GM19324 (cell line): ENCODE measurements around the gene DIS3L2.
"Not testable (repeated sequence)": the region's sequence is repeated elsewhere in the genome, so short reads cannot be mapped to it uniquely, and the experiment has no call there.

Source experiments
- ATAC-seq: cut with Tn5 transposase; IDR thresholded peaks from one replicate; pipeline ENCODE4 v1.9.1; 2021; ENCODE audit warnings: mild to moderate bottlenecking, moderate library complexity; ENCODE audit not compliant: unreplicated experiment, low FRiP score

DIS3L2 gene

DNA sequence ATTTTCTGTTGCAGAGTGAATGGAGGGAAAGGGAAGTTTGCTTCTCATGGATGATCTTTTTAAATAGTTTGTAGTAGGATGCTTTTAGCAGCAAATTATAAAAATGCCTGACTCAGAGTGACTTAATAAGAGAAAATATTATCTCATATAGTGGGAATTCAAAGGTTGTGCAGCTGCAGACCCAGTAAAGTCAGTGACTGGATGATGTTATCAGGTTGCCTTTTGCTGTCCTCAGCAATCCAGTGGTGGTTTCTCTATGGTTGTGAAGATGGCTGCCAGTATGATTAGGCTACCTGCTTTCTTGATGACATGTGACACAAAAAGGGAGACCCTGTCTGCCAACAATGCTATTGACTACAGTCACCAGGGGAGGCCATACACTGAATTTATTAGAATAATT, 184.8 kb downstream of the DIS3L2 start:
- no peak for ATAC-seq

DNA sequence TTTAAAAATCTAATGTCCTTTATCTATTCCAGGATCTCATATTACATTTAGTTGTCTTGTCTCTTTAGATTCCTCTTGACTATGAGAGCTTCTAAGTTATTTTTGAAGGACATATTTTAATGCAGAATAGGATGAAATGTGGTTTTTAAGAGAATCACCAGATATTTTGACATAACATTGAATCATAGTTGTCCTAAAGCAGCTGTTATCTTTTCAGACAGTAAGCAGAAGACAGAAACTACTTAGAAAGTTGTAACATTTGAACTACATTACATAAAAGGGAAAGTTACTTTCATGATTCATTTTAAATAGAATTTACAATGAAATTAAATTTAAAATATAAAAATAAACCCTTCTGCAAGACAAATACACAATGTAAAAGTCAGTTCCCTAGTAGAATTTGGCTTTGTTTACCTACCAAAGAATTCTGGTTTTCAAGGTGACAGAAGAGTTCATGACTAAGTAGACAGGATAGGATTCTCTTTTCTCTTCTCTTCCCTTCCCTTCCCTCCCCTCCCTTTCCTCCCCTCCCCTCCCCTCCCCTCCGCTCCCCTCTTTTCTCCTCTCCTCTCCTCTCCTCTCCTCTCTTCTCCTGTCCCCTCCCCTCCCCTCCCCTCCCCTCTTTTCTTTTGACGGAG, 186.0 kb downstream of the DIS3L2 start:
- ATAC-seq = no peak

DNA sequence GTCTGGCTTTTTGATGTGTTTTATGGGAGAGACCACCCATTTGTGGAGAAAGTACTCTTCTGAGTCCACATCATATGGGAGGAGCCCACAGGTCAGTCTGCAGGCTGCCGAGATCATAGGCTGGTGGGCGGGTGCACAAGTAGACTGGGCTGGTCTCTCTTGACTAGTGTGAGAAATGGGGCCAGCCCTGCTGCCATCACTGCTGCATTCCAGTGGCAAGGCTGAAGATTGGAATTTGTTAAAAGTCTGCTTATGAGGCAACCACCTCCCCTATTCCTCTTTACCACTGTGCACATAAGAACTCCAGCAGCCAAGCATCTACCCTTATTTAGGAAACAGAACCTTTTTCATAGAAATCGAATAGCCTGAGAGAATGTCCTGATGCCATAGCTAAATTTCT, 200.7 kb downstream of the DIS3L2 start:
- ATAC-seq = no peak

DNA sequence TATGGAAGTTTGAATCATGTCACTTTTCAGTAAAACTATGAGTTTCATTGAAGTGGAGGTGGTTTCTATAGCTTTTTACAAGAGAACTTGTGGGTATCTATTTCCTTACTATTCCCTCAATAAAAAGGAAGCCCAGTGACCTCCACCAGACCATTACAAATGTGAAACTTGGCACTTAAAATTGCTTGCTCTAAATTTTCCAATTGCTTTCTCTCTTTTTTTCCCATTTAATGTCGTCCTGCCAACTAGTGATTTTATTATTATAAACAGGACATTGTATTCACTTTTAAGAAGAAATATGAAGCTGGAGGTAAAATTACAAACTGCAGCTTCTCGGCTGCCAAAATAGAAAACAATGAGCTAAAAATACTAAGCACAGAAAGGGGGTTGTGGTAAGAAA, 208.9 kb downstream of the DIS3L2 start:
- no peak for ATAC-seq

DNA sequence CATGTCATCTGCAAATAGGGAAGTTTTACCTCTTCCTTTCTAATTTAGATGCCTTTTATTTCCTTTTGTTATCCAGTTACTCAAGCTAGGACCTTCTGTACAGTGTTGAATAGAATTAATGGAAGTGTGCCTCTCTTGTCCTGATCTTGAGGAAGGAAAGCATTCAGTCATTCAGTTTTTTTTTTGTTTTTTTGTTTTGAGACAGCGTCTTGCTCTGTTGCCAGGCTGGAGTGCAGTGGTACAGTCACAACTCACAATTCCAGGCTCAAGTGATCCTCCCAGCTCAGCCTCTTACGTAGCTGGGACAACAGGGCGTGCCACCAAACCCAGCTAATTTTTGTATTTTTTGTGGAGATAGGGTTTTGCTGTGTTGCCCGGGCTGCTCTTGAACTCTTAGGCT, 213.1 kb downstream of the DIS3L2 start:
- ATAC-seq = no peak

DNA sequence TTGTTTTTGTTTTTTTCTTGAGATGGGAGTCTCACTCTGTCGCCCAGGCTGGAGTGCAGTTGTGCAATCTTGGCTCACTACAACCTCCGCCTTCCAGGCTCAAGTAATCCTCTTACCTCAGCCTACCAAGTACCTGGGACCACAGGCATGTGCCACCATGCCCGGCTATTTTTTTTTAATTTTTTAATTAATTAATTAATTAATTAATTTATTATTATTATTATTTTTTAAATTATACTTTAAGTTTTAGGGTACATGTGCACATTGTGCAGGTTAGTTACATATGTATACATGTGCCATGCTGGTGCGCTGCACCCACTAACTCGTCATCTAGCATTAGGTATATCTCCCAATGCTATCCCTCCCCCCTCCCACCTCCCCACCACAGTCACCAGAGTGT, 215.1 kb downstream of the DIS3L2 start:
- not testable (repeated sequence) for ATAC-seq

DNA sequence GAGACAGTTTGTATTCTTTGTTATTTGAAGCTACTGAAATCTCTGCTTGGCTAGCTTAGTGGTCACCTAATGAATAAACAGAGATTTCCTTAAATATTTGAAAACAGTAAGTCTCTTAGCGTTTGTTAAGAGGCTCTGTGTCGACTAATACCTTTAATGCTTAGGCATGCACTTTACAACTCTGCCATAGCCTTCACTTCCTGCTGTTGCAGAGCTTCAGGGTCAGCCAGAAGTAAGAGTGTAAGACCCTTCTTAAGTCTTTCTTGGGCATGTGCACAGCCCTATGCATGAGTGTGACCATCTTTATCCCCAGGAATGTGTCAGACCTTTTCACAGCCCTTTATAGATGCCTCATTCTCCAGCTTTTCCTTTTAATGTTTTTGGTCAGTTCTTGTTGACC, 221.8 kb downstream of the DIS3L2 start:
- ATAC-seq = no peak

DNA sequence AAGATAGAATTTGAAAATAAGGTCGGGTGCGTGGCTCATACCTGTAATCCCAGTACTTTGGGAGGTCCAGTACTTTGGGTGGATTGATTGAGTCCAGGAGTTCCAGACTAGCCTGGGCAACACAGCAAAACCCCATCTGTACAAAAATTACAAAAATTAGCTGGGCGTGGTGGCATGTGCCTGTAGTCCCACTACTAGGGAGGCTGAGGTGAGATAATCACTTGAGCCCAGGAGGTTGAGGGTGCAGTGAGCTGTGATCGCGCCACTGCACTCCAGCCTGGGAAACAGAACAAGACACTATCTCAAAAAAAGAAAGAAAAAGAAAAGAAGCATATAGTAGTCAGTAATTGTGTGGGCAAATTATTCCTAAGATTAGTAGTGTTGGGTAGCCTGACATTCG, 222.8 kb downstream of the DIS3L2 start:
- no peak for ATAC-seq

DNA sequence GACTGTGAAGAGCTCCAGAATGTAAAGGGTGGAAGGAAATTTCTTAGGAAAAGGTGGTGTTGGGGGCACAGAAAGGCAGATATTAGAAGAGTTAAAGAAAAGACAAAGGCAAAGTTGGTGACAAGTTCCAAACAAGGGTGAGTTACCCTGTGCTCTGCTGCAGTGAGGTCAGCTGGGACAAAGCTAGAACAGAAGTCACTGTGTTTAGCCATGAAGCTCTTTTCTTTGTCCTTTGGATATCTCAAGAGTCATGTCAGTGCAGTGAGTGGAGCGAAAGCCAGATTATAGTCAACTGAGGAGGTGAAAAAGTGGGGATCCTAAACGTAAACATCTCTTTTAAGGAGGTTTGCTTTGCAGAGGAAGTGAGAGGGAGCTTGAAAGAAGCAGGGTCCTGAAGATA, 229.3 kb downstream of the DIS3L2 start:
- no peak for ATAC-seq

DNA sequence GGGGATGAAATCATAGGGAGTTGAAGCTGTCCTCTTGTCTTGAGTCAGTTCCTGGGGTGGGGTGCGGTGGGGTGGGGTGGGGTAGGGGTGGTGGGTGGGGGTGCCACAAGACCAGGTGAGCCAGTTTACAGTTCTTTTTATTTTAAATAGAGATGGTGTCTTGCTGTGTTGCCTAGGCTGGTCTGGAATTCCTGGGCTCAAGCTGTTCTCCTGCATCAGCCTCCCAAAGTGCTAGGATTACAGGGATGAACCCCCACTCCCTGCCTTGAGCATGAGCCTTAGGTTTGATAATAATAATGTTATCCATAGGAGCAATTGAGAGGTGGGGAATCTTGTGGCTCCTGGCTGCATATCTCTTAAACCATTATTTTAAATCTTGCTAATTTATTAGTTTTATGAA, 234.0 kb downstream of the DIS3L2 start:
- no peak for ATAC-seq

DNA sequence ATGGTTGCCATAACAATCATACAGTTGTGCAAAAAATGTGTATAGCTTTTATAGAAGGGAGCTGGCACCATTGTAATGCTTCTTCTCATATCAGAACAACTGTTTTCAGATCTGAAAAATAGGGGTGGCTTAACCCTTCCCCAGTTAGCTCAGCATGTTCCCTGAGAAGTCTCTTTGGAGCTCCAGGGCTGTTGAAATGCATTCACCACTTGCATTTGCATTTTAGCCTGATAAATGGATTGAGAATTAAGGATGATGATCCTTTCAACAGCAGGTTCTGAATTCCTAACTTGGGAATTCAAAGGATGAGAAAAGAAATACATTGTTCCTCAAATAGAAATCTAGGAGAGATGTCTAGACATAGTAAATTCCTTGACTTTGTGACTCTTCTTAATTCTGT, 235.3 kb downstream of the DIS3L2 start:
- ATAC-seq = no peak

DNA sequence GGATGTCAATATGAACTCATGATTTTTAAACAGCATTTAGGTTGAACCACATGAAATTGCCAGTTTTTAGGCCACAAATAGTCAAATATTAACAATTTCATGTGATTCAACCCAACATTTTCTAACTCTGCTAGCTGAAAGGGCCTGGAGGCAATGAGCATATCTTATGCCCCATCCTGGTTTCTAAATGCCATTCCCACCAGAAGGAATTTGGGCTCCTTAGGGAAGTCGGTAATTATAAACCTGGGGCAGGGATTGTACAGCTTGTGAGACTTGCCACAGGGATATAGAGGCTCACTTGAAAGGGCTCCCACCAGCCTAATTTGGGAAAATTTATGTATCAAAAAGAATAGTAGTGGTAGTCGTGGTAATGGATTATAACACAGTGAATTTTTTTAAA, 238.7 kb downstream of the DIS3L2 start:
- no peak for ATAC-seq

DNA sequence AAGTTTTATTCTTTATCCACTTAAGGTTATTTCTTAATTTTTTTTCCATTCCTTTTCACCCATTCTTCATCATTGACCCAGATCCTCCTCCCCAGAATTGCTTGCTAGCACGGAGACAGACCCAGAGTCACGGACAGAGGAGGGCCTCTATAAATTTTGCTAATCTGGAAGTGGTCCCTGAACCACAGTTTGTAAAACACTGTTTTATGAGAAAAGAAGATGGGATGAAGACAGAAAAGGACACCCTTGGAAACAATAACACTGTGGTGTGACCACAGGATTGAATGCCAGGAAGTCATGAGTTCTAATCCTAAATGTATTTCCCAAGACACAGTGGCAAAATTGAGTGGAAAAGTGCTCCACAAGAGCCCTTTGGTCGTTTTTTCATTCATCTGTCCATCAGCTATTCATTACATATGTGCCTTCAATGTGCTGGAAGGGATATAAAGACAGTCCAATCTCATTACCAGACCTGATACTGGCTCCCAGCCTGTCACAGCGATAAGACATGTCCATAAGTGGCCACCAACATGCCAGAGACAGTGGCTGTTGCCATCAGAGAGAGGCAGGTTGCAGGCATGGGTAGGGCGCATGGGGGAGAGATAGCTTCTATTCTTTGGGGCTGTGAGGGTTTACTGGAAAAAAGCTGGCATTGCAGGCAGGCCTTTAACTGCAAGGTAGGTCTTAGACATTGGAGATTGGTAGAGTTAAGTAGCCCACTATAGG, 241.8 kb downstream of the DIS3L2 start:
- ATAC-seq = no peak

DNA sequence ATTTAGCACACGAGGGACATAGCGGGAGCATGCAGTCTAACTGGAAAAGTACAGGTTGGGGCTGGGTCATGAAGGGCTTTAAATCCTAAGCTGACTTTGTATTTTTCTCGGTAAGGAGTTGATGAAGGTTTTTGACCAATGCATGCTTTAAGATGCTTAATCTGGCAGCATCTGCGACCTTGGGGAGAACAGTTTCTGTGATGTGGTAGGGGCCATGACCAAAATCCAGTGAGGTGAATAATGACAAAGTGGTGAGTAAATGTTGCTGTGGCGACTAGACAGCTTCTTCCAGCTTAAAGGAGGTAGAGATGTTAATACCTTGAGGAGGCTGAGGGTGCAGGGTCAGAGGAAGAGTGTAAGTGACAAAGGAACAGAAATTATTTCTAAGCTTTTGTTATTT, 242.4 kb downstream of the DIS3L2 start:
- ATAC-seq = no peak

DNA sequence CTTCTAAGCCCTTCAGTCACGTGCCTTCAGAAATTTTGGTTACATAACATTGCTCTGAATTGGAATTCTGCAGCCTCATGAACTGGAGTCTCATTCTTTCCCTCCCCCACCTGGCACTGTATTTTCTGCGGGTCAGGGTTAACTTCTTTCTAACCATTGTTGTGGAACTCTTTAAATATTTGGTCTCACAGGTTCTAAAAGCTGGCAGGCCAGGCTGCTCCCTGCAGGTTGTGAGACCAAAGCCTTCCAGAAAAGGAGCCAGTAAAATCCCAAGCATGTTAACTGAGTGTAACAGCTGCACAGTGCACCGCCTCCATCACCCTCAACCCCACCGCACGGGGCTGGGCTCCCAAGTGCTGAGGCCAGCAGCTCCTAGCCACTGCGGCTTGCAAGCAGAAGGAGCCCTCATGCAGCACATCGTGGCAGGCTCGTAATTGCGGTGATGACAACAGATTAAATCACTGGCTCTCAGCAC, 243.0 kb downstream of the DIS3L2 start:
- ATAC-seq = no peak

DNA sequence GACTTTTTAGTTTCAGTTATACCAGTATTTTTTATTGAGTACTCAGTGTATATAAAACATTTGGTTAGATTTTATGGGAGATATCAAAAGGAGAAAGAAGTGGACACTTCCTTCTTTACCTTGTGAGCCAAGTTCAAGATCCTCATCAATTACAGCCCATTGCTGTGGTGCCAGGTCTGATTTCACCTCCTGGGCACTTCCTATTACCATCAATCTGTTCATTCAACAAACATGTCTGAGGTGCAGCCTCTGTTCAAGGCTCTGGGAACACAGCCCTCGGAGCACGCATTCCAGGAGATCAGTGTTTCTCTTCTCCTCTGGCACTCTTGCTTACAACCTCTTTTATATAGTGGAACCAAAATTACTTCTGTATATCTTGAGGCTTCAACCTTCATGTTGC, 245.7 kb downstream of the DIS3L2 start:
- no peak for ATAC-seq

DNA sequence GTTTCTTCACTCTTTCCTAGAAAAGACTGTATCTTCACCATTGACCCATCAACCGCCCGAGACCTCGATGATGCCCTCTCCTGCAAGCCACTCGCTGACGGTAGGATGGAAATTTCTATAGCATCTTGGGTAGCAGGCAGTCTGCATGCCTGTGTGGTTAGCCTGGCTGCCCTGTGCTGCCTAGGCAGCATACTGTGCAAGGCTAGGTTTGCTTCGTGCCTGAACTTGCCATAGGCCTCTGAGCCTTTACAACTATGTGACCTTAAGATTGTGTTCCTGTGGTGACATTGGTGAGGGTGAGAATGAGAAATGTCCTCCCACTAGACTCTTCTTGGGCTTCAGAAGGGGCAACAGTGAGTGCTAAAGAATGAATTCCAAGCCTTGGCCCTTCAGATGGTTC, 248.8 kb downstream of the DIS3L2 start:
- no peak for ATAC-seq

DNA sequence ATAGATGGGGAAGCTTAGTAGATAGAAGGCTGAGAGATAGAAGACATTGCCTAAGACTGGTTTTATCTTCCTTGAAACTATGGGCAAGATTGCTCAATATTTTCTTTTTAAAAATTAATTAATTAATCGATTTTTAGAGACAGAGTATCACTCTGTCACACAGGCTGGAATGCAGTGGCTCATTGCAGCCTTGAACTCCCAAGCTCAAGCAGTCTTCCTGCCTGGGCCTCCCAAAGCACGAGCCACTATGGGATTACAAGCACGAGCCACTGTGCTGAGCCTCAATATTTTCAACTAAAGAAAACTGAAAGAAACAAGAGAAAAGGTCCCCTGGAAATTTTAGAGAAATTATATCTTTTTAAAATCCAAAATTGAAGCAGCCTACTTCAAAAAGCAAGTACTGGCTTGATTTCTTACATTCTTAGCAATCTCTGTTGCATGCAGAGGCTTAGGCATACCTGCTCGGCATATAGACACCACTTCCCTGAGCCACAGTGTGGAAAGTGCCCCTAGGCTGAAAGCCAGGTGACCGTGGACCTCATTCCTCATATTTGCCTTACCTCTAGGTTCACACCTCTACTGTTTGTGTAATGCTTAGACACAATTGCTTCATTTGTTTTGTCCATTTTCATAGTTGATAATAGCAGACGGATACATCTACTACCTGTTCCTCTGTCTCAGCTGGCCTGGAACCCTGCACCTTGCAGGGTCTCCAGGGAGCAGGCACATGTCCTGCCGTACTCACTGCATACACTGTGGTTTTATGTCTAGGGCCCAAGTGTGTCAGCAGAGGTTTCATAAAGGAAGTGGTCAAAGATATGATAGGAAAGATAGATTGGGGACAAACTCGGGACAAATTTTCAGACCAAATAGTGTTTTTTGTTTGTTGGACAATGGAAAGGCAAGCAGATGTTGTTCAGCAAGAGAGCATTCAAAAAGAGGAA, 250.5 kb downstream of the DIS3L2 start:
- no peak for ATAC-seq

DNA sequence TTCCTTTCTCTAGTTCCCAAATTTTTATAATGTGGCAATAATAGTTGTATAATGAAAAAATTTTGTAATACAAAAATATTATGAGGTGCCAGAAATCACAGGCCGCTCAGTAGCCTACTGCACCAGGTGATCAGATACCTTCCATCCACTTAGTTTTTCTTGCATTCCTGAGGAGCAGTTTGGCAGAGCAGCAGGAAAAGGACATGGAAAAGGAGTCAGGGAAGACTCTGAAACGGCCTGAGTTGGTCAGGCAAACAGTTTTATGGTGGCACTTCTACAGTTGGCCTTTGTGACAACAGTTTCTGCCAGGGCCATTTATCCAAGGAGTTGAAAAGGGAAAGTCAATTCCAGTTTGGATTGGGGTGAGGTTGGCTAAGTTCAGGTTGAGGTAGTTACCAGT, 251.7 kb downstream of the DIS3L2 start:
- no peak for ATAC-seq

DNA sequence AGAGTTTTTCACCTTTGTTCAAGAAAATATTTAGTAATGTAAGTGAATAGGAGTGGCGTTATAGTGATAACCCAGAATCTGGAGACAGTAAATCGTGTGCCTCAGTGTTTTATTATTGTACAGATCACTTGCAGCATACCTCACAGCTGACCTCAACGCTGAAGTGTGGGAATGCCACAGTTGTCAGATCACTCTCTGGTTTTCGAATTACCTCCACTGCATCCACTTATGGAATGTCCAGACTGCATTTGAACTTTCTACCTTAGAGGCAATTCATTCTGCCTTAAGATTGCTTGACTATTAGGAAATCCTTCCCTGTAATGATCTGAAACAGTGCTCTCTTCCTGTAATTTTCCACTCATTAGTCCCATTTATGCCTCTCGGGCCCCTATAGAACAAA, 252.5 kb downstream of the DIS3L2 start:
- ATAC-seq = no peak

DNA sequence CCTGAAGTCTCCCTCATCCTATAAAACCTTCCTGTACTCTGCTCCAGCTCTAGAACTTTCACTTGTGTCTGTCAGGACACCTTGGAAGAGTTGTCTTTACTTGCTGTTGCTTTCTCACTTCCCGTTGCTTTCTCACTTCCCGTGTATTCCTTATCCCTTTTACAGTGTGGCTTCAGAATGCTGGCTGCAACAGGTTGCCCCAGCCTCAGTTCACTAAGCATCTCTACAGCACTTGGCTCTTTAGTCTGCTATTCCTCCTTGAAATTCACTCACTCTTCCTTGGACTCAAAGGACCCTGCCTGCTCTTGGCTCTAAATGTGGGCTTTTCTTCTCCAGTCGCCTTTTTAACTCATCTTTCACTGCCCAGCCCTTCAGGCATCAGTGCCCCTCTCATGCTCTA, 254.5 kb downstream of the DIS3L2 start:
- no peak for ATAC-seq
